Measurements from ENCODE around the gene HAUS6. TPM values are rescaled to one million over a fixed set of nuclear protein-coding genes. Genes with fewer than 3 reads are reported as not detected.

HAUS6 gene
- total RNA-seq, 1 donor, result 23.7 TPM

- DNase-seq (ENCODE audit: low read depth), result no peak
- TF ChIP-seq CTCF (IDR thresholded peaks at IDR 0.05; ENCODE audit: insufficient read depth, low read depth, low read length), result no peak
- H3K4me3 ChIP-seq (ENCODE audit: low read depth, low read length), result no peak within 1 kb of the TSS
Measured at GRCh38 chr9:19033015-19033414, 69.7 kb downstream of the HAUS6 start, which contains the start of gene SAXO1. TSS of gene SAXO1 (minus strand) at chr9:19033209. CDS start at chr9:19032908, 301 bp downstream.

DNA sequence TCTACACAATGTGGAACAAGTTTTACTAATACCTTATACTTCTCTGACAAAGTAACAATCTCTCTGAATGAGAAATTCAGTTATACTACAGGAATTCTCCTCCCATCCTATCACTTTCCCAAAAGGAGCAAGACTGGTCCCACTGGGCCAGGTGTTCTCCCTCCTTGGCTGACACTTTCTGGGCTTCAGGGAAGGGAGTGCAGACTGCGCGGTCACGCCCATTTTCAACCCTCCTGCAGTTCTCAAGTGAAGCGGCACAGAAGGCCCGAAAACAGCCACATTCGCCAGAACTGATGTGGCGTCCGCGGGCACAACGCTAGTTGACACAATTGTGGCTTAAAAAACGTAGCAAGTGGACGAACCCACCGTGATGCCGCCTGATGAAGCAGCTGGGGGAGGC, 70.3 kb downstream of the HAUS6 start:
- TF ChIP-seq CTCF (IDR thresholded peaks at IDR 0.05; ENCODE audit: insufficient read depth, low read depth, low read length), result no peak
- H3K4me3 ChIP-seq (ENCODE audit: low read depth, low read length), result no peak overlapping the region
- no peak for DNase-seq (ENCODE audit: low read depth)

- no peak overlapping the region for H3K4me3 ChIP-seq (ENCODE audit: low read depth, low read length)
- TF ChIP-seq CTCF (IDR thresholded peaks at IDR 0.05; ENCODE audit: insufficient read depth, low read depth, low read length), result no peak
- DNase-seq (ENCODE audit: low read depth), result no peak
Measured at GRCh38 chr9:19030899-19031298, 71.8 kb downstream of the HAUS6 start.

- H3K4me3 ChIP-seq (ENCODE audit: low read depth, low read length), result no peak overlapping the region
- peak; percentile 75 for DNase-seq (ENCODE audit: low read depth)
- peak; percentile 70 for TF ChIP-seq CTCF (IDR thresholded peaks at IDR 0.05; ENCODE audit: insufficient read depth, low read depth, low read length)
Measured at GRCh38 chr9:19028835-19029451, 73.8 kb downstream of the HAUS6 start.

DNA sequence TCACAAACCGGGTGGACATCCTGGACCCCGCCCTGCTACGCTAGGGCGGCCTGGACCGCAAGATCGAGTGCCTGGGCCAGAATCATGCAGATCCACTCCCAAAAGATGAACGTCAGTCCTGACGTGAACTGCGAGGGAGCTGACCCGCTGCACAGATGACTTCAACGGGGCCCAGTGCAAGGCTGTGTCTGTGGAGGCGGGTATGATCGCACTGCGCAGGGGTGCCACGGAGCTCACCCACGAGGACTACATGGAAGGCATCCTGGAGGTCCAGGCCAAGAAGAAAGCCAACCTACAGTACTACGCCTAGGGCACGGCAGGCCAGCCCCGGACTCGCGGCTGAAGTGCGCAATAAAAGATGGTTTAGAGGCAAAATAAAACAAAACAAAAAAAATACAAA, 74.9 kb downstream of the HAUS6 start:
- no peak overlapping the region for H3K4me3 ChIP-seq (ENCODE audit: low read depth, low read length)
- DNase-seq (ENCODE audit: low read depth), result no peak
- no peak for TF ChIP-seq CTCF (IDR thresholded peaks at IDR 0.05; ENCODE audit: insufficient read depth, low read depth, low read length)

- no peak for DNase-seq (ENCODE audit: low read depth)
- H3K4me3 ChIP-seq (ENCODE audit: low read depth, low read length), result no peak overlapping the region
- TF ChIP-seq CTCF (IDR thresholded peaks at IDR 0.05; ENCODE audit: insufficient read depth, low read depth, low read length), result no peak
Measured at GRCh38 chr9:19026375-19026774, 76.3 kb downstream of the HAUS6 start.

DNA sequence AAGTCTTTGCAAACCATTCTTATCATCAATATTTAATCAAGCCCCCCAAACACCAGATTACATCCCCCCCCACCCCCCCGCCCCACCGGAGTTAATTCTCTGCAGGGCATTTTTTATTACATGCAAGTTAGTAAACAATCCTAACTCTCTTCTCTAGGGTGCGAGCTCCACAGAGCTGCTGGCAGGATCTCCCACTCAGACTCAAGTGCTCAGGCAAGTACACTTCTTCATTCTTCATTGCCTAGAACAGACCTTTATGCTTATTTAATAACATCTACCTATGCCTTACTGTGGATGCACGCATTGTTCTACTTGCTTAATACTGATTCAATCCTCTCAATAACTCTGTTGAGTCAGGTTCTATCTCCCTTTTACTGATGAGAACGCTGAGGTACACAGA, 79.6 kb downstream of the HAUS6 start:
- H3K4me3 ChIP-seq (ENCODE audit: low read depth, low read length), result no peak overlapping the region
- no peak for DNase-seq (ENCODE audit: low read depth)
- no peak for TF ChIP-seq CTCF (IDR thresholded peaks at IDR 0.05; ENCODE audit: insufficient read depth, low read depth, low read length)
